Prostate gland (tissue), 2 donors: ENCODE data around the gene ALOX15.

Experiments used
- POLR2AphosphoS5 ChIP-seq: sonication (generic); formaldehyde crosslinking; IDR thresholded peaks from one replicate; pipeline ENCODE4 v1.6.1; 2017; ENCODE audit warnings: antibody characterized with exemption
- TF ChIP-seq, protein P1 (sequence below), 4 experiments: fragments of 200-600 bp in 2 of 4; fragments of 450-650 bp in 2 of 4; sonication (generic) in 2 of 4; IDR thresholded peaks; 1 replicate in 3 of 4; 2 replicates in 1 of 4; pipeline ENCODE4 v1.5.1; 2016 to 2019; ENCODE audit warnings: antibody characterized with exemption in 4 of 4, mild to moderate bottlenecking in 2 of 4, moderate library complexity in 2 of 4

DNA sequence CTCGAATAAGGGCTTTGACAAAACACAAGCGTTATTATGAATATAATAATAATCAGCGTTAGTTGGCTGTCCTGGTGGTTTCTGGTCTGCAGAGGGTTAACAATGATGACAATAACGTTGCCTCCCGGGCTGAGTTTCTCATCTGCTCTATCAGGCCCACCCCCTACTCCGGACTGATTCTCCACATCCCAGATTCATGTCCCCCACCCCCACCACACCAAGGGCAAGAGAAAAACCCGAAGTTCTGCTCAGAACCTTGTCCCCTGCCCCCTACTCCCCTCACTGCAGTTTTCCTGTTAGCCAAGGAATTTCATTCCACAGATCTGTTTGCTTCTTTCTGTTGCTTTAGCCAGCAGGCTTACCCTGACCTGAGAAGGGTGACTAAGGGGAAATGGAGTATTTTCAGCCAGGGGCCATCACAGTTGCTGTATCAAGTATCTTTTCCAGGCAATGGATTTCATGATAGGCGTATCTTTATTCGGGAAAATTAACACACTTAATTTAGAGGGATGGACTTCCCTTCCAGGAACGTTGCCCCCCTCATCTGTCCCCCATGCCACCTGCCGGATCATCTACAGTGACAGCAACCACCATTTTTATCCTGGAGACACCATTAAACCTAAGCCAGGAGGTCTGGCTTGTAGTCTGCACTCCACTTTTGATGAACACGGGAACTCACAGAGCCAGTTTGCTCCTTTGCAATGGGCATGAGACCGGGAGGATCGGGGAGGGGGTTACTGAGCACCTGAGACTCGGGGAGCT, 23.7 kb downstream of the ALOX15 start:
- TF ChIP-seq POLR2AphosphoS5: no peak
- TF ChIP-seq, protein P1, sequence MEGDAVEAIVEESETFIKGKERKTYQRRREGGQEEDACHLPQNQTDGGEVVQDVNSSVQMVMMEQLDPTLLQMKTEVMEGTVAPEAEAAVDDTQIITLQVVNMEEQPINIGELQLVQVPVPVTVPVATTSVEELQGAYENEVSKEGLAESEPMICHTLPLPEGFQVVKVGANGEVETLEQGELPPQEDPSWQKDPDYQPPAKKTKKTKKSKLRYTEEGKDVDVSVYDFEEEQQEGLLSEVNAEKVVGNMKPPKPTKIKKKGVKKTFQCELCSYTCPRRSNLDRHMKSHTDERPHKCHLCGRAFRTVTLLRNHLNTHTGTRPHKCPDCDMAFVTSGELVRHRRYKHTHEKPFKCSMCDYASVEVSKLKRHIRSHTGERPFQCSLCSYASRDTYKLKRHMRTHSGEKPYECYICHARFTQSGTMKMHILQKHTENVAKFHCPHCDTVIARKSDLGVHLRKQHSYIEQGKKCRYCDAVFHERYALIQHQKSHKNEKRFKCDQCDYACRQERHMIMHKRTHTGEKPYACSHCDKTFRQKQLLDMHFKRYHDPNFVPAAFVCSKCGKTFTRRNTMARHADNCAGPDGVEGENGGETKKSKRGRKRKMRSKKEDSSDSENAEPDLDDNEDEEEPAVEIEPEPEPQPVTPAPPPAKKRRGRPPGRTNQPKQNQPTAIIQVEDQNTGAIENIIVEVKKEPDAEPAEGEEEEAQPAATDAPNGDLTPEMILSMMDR (IDR thresholded peaks at IDR 0.05): no peak
